Amniotic stem cell (primary cell): ENCODE measurements around the gene CD36.

Source experiments
- DNase-seq: peaks from one replicate; lab custom pipeline; 2025; lab: John Stamatoyannopoulos, UW

Gene CD36

GRCh38 chr7:80637911-80638765 lies at the start of gene CD36:
TSS of gene CD36 (plus strand) at chr7:80638642. CDS start at chr7:80646741, 8,099 bp downstream.
- no peak for DNase-seq

DNA sequence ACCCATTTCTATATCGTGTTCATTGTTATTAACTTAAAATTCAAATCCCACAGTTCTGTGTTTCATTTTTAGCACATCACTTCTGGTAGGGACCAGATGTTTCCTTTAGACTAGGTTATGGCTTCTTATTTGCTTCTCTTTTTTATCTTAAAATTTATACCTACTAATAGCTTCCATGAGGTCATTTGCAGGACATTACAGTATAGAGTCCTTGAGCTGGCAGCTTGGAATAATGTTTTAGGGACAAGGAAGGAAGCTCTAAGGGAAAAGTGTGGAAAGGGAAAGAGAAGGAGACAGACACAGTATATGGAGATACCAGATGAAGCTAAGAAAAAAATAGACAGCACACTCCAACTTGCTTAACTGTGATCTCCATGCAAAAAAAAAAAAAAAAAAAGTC lies 48.8 kb upstream of the CD36 start:
- no peak for DNase-seq

DNA sequence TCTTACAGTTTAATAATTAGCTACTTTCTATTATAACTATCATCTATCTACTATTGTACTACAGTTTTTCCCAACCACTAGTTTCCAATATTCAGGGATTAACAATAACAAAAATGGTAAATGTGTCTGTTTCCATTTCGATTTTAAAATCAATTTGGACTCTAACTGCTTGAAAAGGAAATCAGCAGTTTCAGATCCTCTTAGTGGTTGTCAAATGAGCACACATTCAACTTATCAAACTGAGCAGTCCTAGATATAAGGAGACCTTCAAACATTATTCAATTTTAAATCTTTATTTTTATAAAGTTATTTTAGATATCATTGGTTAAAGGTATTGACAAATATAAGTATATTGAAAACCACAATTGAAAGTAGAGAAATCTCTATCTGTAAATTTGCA lies 46.8 kb upstream of the CD36 start:
- DNase-seq: no peak

DNA sequence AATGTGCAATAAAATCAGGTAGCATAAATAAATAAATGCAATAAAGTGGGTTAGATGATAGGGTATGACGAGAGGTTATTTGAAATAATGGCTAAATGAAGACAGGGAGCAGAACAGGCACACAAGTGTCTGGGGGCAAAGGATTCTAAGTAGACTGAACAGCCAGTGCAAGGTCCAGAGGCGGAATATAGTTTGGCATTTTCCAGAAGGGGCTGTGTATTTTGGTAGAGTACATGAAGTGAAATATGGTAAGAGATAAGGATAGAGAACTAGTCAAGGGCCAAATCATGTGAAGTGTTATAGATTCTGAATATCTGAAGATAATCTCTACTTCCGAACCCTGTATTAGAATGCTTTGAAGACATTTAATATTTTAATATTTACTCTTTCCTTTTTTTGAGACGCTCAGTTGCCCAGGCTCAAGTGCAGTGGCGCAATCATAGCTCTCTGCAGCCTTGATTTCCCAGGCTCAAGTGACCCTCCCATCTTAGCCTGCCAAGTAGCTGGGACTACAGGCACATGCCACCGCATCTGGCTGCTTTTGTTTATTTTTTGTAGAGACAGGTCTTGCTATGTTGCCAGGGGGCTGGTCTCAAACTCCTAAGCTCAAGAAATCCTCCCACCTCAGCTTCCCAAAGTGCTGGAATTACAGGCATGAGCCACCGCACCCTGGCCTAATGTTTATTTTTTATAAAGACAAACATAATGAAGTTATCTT lies 44.4 kb upstream of the CD36 start:
- no peak for DNase-seq

DNA sequence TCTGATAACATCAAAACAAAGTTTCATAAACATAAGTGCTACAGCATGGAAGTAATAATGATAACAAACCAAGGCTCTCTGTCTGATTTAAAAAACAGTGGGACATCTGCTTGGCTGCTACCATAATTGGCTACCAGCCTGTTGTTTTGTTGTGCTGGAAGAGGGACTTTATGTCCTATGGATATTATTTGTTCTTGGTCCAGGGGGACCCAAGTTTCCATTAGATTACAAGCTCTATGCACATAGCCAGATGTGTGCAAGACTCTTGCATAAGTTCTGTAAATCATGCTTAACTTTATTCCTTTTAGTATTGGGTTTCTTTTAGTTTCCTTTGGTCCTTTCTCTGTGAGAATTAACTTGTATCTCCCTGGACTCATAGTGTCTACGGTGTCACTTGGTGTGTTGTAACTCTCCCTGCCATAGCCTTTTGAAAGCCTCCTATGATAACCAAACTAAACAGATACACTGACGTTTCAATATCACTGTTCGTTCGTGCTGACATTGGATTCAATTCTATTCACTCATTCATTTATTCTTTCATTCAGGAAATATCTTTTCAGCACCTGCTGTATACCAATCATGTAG lies 41.4 kb upstream of the CD36 start:
- DNase-seq: no peak

- no peak for DNase-seq
Observed at GRCh38 chr7:80597875-80598274, 40.6 kb upstream of the CD36 start.

DNA sequence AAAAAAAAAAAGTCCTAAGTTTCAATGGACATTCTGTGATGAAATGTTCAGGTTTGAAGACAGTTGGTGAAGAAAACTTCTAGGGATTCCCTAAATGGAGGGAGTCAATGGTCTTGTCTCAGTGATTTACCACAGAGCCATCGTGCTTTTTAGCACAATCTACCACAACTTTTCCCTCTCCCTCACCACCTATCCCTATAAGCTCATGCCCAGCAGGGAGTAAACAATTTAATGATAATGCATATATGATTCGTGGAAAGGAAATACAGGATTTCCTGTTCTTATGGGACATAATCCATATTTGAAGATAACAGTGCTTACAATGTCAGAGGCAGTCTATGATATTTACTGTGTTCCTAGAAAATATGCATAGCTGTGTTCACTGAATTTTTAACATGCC lies 38.4 kb upstream of the CD36 start:
- DNase-seq: no peak

- DNase-seq: no peak
Observed at GRCh38 chr7:80601999-80602398, 36.4 kb upstream of the CD36 start.

DNA sequence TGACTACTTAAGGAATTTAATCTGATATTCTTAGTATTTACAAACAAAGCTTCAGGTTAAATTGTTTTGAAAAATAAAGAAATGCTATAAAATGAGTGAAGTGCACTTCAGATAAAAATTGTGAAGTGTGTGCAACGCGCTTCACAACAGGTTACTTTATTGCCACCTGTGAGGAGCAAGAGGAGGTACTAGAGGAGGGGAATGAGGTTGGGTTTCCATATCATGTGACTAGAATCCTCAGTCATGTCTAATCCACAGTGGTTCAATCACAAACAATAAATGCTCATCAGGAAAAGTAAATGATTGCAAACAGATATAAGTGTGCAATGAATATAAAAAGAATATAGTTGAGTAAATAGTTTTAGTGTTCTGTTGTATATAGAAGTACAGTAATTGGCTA lies 34.5 kb upstream of the CD36 start:
- DNase-seq: no peak

DNA sequence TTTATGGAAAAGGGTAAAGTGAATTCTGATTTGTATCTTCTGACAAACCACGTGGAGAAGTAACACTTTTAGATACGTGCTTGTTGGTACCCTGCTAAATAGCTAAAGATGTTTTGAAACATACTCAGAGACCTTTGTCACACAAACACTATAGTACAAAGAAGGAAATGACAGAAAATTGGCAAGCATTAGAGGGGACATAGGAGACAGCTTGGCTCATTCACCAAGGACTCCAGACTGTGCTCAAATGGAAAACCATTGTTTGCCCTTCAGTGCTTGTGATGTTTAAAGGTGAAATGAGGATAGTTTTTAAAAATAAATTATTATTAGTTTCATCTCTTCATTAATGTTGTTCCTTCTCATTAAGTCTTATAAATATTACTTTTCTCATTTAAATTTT lies 34.0 kb upstream of the CD36 start:
- DNase-seq: no peak

- no peak for DNase-seq
Observed at GRCh38 chr7:80607136-80607535, 31.3 kb upstream of the CD36 start.

GRCh38 chr7:80608336-80608735 lies 30.1 kb upstream of the CD36 start:
- DNase-seq: no peak

GRCh38 chr7:80609751-80610150 lies 28.7 kb upstream of the CD36 start:
- DNase-seq: no peak

DNA sequence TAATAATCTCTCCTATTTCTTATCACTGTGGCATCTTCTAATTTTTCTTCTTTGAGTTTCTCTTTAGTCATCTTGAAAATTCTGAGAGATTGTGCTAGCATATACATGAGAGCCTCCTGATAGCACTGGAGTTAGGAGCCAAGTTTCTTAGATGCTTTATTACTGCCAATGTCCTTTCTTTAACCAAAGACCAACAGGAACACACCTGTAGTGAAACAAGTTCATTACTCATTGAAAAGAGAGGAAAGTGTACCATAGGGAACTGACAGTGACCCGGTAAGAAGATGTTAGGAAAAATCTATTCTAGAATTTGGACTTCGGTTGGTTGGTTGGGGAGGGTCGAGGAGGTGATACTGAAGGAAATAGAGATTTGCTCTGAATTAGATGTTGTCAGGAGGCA lies 27.1 kb upstream of the CD36 start:
- no peak for DNase-seq

GRCh38 chr7:80611779-80612178 lies 26.7 kb upstream of the CD36 start:
- DNase-seq: no peak

GRCh38 chr7:80612880-80613279 lies 25.6 kb upstream of the CD36 start:
- no peak for DNase-seq

- no peak for DNase-seq
Observed at GRCh38 chr7:80613519-80613918, 24.9 kb upstream of the CD36 start.

DNA sequence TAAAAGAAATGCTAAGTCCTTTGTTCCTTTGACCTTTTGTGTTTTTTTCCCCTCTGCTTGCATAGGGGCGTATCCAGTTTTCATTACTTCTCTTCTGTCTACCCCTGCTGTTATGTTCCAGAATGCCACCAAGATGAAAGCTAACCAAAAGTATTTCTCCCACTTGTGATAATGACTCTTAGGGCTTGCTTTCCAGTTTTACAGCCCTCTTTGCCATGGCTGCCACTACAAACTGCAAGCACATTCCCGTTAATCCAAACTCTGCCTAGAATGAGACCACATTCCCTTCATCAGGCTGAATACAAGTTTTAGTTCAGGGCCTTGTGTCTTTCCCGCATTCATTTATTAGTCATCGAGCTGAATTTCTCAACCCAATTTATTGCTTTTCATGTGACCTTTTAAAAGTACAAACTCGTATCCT lies 23.6 kb upstream of the CD36 start:
- no peak for DNase-seq

GRCh38 chr7:80618096-80618495 lies 20.3 kb upstream of the CD36 start:
- no peak for DNase-seq

- no peak for DNase-seq
Observed at GRCh38 chr7:80619741-80620140, 18.7 kb upstream of the CD36 start.

- peak; percentile 22 for DNase-seq
Observed at GRCh38 chr7:80622541-80622940, 15.9 kb upstream of the CD36 start.

DNA sequence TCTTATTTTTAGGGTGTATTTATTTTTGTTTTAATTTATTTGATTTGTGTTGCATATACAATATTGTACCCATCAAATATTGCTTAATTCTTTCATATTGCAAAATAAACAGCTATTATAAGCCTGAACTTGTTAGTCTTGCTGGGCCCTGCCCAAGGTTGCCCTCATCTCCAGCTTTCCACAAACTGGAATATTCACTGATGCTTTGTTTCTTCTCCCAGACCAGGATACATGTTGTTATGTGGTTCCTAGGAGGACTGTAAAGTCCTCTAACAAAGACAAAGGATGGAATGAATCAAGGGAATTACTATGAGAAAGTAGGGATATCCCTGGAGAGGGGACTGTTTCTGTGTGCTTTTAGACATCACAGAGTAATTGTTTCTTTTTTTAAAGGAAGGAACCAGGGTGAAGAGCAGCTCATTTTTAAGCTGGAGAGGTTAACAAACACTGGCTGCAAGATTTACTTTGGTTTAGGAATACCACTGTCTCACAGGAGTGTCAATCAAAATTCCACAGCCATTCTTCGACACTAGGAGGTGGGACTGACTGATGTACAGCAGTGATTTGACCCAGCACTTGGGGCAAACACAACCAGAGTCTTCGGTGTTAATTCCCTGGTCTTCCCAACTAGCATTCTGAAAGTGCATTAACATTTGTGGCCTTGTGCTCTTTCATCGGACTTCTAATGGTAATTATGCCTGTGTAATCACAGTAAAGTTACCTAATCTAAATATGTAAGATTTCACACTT lies 14.8 kb upstream of the CD36 start:
- DNase-seq: no peak
